ENCODE data around the gene PPFIA2. TPM values are rescaled to one million over a fixed set of nuclear protein-coding genes. Genes with fewer than 3 reads are reported as not detected.

PPFIA2 gene
- total RNA-seq, 1 donor from 2014 or later: not detected

- TF ChIP-seq, protein P1, sequence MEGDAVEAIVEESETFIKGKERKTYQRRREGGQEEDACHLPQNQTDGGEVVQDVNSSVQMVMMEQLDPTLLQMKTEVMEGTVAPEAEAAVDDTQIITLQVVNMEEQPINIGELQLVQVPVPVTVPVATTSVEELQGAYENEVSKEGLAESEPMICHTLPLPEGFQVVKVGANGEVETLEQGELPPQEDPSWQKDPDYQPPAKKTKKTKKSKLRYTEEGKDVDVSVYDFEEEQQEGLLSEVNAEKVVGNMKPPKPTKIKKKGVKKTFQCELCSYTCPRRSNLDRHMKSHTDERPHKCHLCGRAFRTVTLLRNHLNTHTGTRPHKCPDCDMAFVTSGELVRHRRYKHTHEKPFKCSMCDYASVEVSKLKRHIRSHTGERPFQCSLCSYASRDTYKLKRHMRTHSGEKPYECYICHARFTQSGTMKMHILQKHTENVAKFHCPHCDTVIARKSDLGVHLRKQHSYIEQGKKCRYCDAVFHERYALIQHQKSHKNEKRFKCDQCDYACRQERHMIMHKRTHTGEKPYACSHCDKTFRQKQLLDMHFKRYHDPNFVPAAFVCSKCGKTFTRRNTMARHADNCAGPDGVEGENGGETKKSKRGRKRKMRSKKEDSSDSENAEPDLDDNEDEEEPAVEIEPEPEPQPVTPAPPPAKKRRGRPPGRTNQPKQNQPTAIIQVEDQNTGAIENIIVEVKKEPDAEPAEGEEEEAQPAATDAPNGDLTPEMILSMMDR (IDR thresholded peaks at IDR 0.05): no peak
- Mint-ChIP-seq H3K27me3 (no peaks in the 10 kb centered on the region), H3K9me3 (no peaks in the 10 kb centered on the region), H3K4me3 (no peak overlapping the region), H3K27ac (no peak overlapping the region), H3K4me1 (no peaks in the 10 kb centered on the region), H3K36me3 (ENCODE audit: low read depth) (no peaks in the 10 kb centered on the region)
- DNase-seq: no peak
- ChIA-PET POLR2A (no interaction called here), CTCF (no interaction called here)
- intact Hi-C loops (cut with micrococcal nuclease): no loop called here
- no peak for ATAC-seq (ENCODE audit: low read depth)
Measured at GRCh38 chr12:81231574-81232368, 527.4 kb downstream of the PPFIA2 start.

DNA sequence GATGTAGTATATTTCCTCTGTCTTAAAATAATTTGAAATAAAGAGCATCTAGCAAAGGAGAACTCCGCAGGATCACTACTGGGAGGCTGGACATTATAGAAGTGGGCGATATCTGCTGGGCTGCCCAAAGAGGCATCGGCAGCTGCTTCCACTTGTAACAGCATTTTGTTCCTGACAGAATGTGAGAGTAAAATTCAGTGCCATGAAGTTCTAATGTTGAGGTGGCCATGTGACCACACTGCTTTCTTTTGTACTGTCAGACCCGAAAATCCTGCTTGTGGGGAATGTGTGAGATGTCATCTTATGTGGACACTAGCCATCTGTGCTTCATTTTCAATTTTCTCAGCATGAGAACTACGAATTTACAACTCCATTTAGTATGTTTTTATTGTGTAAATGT lies 529.4 kb downstream of the PPFIA2 start:
- Mint-ChIP-seq H3K27me3 (no peaks in the 10 kb centered on the region), H3K36me3 (ENCODE audit: low read depth) (no peaks in the 10 kb centered on the region), H3K4me1 (no peaks in the 10 kb centered on the region), H3K27ac (no peak overlapping the region), H3K4me3 (no peak overlapping the region), H3K9me3 (no peaks in the 10 kb centered on the region)
- DNase-seq (no peak), ATAC-seq (ENCODE audit: low read depth) (no peak)
- ChIA-PET POLR2A (no interaction called here), CTCF (no interaction called here)
- intact Hi-C loops (cut with micrococcal nuclease): no loop called here
- TF ChIP-seq, protein P1 (IDR thresholded peaks at IDR 0.05): no peak

GRCh38 chr12:81224626-81225025 lies 534.5 kb downstream of the PPFIA2 start:
- no peaks in the 10 kb centered on the region for H3K36me3 Mint-ChIP-seq (ENCODE audit: low read depth)
- TF ChIP-seq, protein P1 (IDR thresholded peaks at IDR 0.05): no peak
- DNase-seq (no peak), ATAC-seq (ENCODE audit: low read depth) (no peak)
- POLR2A ChIA-PET: no interaction called here
- no peaks in the 10 kb centered on the region for H3K4me1 Mint-ChIP-seq
- H3K4me3 Mint-ChIP-seq: no peak overlapping the region
- no peaks in the 10 kb centered on the region for H3K9me3 Mint-ChIP-seq
- CTCF ChIA-PET: no interaction called here
- no peaks in the 10 kb centered on the region for H3K27me3 Mint-ChIP-seq
- H3K27ac Mint-ChIP-seq: no peak overlapping the region
- intact Hi-C loops (cut with micrococcal nuclease): no loop called here

GRCh38 chr12:81222846-81223592 lies 536.1 kb downstream of the PPFIA2 start:
- ATAC-seq (ENCODE audit: low read depth) (no peak), DNase-seq (no peak)
- ChIA-PET CTCF (no interaction called here), POLR2A (no interaction called here)
- no peak overlapping the region for H3K4me3 Mint-ChIP-seq
- H3K36me3 Mint-ChIP-seq (ENCODE audit: low read depth): no peaks in the 10 kb centered on the region
- intact Hi-C loops (cut with micrococcal nuclease): no loop called here
- H3K27ac Mint-ChIP-seq: no peak overlapping the region
- H3K9me3 Mint-ChIP-seq: no peaks in the 10 kb centered on the region
- TF ChIP-seq, protein P1 (IDR thresholded peaks at IDR 0.05): no peak
- no peaks in the 10 kb centered on the region for H3K27me3 Mint-ChIP-seq
- H3K4me1 Mint-ChIP-seq: no peaks in the 10 kb centered on the region

GRCh38 chr12:81221681-81222080 lies 537.5 kb downstream of the PPFIA2 start:
- intact Hi-C loops (cut with micrococcal nuclease): no loop called here
- DNase-seq: no peak
- H3K4me1 Mint-ChIP-seq: no peaks in the 10 kb centered on the region
- no peaks in the 10 kb centered on the region for H3K27me3 Mint-ChIP-seq
- H3K4me3 Mint-ChIP-seq: no peak overlapping the region
- no peak for ATAC-seq (ENCODE audit: low read depth)
- H3K36me3 Mint-ChIP-seq (ENCODE audit: low read depth): no peaks in the 10 kb centered on the region
- ChIA-PET CTCF (no interaction called here), POLR2A (no interaction called here)
- TF ChIP-seq, protein P1 (IDR thresholded peaks at IDR 0.05): no peak
- no peak overlapping the region for H3K27ac Mint-ChIP-seq
- no peaks in the 10 kb centered on the region for H3K9me3 Mint-ChIP-seq

Data from activated B cell treated with CpG ODN at 0.5 μM for 24 hours (primary cell).